Ovary (tissue), 9 donors: ENCODE data around the gene VPS51. TPM values are rescaled to one million over a fixed set of nuclear protein-coding genes. Genes with fewer than 3 reads are reported as not detected.

Source experiments
- DNase-seq, 5 donors: peaks; one replicate each; pipeline ENCODE4 v3.0.0-alpha.2; 2019 to 2020
- H3K27ac ChIP-seq, 2 donors: fragments of 200-600 bp; one replicate each; pipeline versions ENCODE4 v1.5.1 to v1.8.0; 2019 to 2022
- H3K27me3 ChIP-seq: fragments of 200-600 bp; one replicate; pipeline ENCODE4 v1.8.0; 2022
- H3K36me3 ChIP-seq: fragments of 200-600 bp; sonication (generic); one replicate; pipeline ENCODE4 v1.5.1; 2019
- H3K4me1 ChIP-seq: one replicate; pipeline ENCODE4 v1.8.1; 2013; ENCODE audit warnings: mild to moderate bottlenecking, moderate library complexity; ENCODE audit not compliant: insufficient read depth
- H3K4me3 ChIP-seq: fragments of 200-600 bp; sonication (generic); one replicate; pipeline ENCODE4 v1.5.1; 2017
- H3K9me3 ChIP-seq, 2 donors: fragments of 200-600 bp in 1 of 2; sonication (generic) in 1 of 2; one replicate each; pipeline versions ENCODE4 v1.5.1 to v1.8.1; 2013 to 2019; ENCODE audit warnings: mild to moderate bottlenecking in 1 of 2, moderate library complexity in 1 of 2
- CTCF ChIP-seq, 3 donors: fragments of 450-650 bp in 2 of 3; fragments of 200-600 bp in 1 of 3; IDR thresholded peaks; one replicate each; pipeline versions ENCODE4 v1.5.1 to v1.8.0; 2016 to 2022; ENCODE audit warnings: antibody characterized with exemption in 3 of 3, mild to moderate bottlenecking in 1 of 3
- EP300 ChIP-seq: sonication (generic); formaldehyde crosslinking; IDR thresholded peaks from one replicate; pipeline ENCODE4 v1.6.1; 2017; ENCODE audit warnings: antibody characterized with exemption
- POLR2A ChIP-seq: fragments of 450-650 bp; IDR thresholded peaks from one replicate; pipeline ENCODE4 v1.6.1; 2017; ENCODE audit warnings: antibody characterized with exemption, mild to moderate bottlenecking, moderate library complexity
- WGBS, 3 donors: extraction: QIAGEN DNeasy Blood & Tissue Kit in 1 of 3; methylation state at CpG; one replicate each; pipeline versions ENCODE4 v1.1.5 to v1.1.7; 2013 to 2017; 5-methylcytosine and 5-hydroxymethylcytosine counted together
- intact Hi-C, 4 donors: fragments of 100-400 bp; cut with DNase I; formaldehyde crosslinking; loops; one replicate each; pipeline versions ENCODE4 v1.11.0 to v1.15.1; 2022 to 2023
- polyA plus RNA-seq, 2 donors: library from polyadenylated mRNA; stranded (reverse); fragments of 200-250 nt in 1 of 2; fragments of 350-450 nt in 1 of 2; fragmentation: Illumina TruSeq in 1 of 2; extraction: RNeasy Lipid Tissue Mini Kit (QIAGEN cat#74804) in 1 of 2; gene quantifications; one replicate each; pipeline ENCODE4 v1.2.3, GENCODE V29; 2013 to 2014
- total RNA-seq, 7 donors: library from RNA; depleted of rRNA in 2 of 7; stranded (reverse); fragments of >200 nt in 2 of 7; fragmentation: NEBNext Ultra II Directional in 3 of 7; extraction: Animal tissue kit (Norgen Biotek cat#: 25700) in 3 of 7; gene quantifications; one replicate each; pipeline versions ENCODE4 v1.1.0 to v1.2.4, GENCODE V29; 2016 to 2023
- donor health status: DM: no; HTN: no; CAD: no; lungs with moderate emphysema.
- donor health status: DM: no; HTN: no; CAD: no.
- donor health status: Bipolar disorder and iron deficiency.
- donor health status: DM: yes; HTN: yes; CAD: no.
- donor health status: DM: no; HTN: no; CAD: no.
- donor health status: DM: yes; HTN: yes; CAD: no.

Gene VPS51
- total and polyA plus RNA-seq, 9 donors = 51.1 to 543 (median 221) TPM

GRCh38 chr11:65124480-65125196 is 28.6 kb downstream of the VPS51 start:
- H3K27ac ChIP-seq = no peak overlapping the region

GRCh38 chr11:65125197-65126056 is 29.4 kb downstream of the VPS51 start:
- intact Hi-C loops = loop anchor here in 1 of 4 donors (2.0 kb wide), 1 partner anchor 33 kb away; no protein-coding TSS in a partner anchor
- H3K4me3 ChIP-seq = no peak overlapping the region
- H3K36me3 ChIP-seq = no peaks in the 10 kb centered on the region
- no peaks in the 10 kb centered on the region for H3K27me3 ChIP-seq
- no peaks in the 10 kb centered on the region for H3K4me1 ChIP-seq
- no peak for TF ChIP-seq CTCF (IDR thresholded peaks at IDR 0.05)
- TF ChIP-seq EP300 = no peak
- no peak for TF ChIP-seq POLR2A
- no peaks in the 10 kb centered on the region for H3K9me3 ChIP-seq
- DNase-seq = no peak
- H3K27ac ChIP-seq = no peak overlapping the region
- 79 to 82% (median 80%) methylated on average over 12 of the region's 12 CpGs for WGBS, 3 donors

More at GRCh38 chr11:65124480-65125196, 28.6 kb downstream of the VPS51 start:
- H3K4me3 ChIP-seq = no peak overlapping the region
- no peaks in the 10 kb centered on the region for H3K9me3 ChIP-seq
- no peaks in the 10 kb centered on the region for H3K4me1 ChIP-seq
- intact Hi-C loops = loop anchor here in 2 of 4 donors (5.0 kb wide), 2 partner anchors 112 to 282 kb away; partner anchors contain the start of genes ARL2 (in 1 of the 2) and CDC42BPG (in 1 of the 2)
- TF ChIP-seq EP300 (no peak), CTCF (IDR thresholded peaks at IDR 0.05) (no peak), POLR2A (no peak)
- H3K27me3 ChIP-seq = no peaks in the 10 kb centered on the region
- no peak for DNase-seq
- H3K36me3 ChIP-seq = no peaks in the 10 kb centered on the region
- 79 to 83% (median 82%) methylated on average over 5 of the region's 5 CpGs for WGBS, 3 donors

GRCh38 chr11:65126624-65127274 is 30.7 kb downstream of the VPS51 start:
- intact Hi-C loops = loop anchor here in 1 of 4 donors (2.0 kb wide), 1 partner anchor 34 kb away; no protein-coding TSS in a partner anchor
- DNase-seq = no peak
- no peaks in the 10 kb centered on the region for H3K9me3 ChIP-seq
- no peaks in the 10 kb centered on the region for H3K27me3 ChIP-seq
- H3K4me3 ChIP-seq = no peak overlapping the region
- no peak overlapping the region for H3K27ac ChIP-seq
- H3K36me3 ChIP-seq = no peaks in the 10 kb centered on the region
- H3K4me1 ChIP-seq = no peaks in the 10 kb centered on the region
- 63 to 66% (median 66%) methylated on average over 6 of the region's 6 CpGs for WGBS, 3 donors
- TF ChIP-seq CTCF (IDR thresholded peaks at IDR 0.05) (no peak), EP300 (no peak), POLR2A (no peak)

- TF ChIP-seq POLR2A (no peak), CTCF (IDR thresholded peaks at IDR 0.05) (no peak), EP300 (no peak)
- H3K9me3 ChIP-seq = no peaks in the 10 kb centered on the region
- intact Hi-C loops = loop anchor here in 1 of 4 donors (2.0 kb wide), 1 partner anchor 35 kb away; no protein-coding TSS in a partner anchor
- H3K4me1 ChIP-seq = no peaks in the 10 kb centered on the region
- no peaks in the 10 kb centered on the region for H3K27me3 ChIP-seq
- no peak overlapping the region for H3K27ac ChIP-seq
- 68 to 71% (median 70%) methylated on average over 12 of the region's 12 CpGs for WGBS, 3 donors
- no peak overlapping the region for H3K4me3 ChIP-seq
- H3K36me3 ChIP-seq = no peaks in the 10 kb centered on the region
- DNase-seq = no peak
Observed at GRCh38 chr11:65127473-65128181, 31.6 kb downstream of the VPS51 start.
